ENCODE measurements around the gene INTS7. TPM values are rescaled to one million over a fixed set of nuclear protein-coding genes. Genes with fewer than 3 reads are reported as not detected.

The INTS7 gene
- total and polyA plus RNA-seq, 11 donors = 3.6 to 12.9 (median 9.1) TPM

DNA sequence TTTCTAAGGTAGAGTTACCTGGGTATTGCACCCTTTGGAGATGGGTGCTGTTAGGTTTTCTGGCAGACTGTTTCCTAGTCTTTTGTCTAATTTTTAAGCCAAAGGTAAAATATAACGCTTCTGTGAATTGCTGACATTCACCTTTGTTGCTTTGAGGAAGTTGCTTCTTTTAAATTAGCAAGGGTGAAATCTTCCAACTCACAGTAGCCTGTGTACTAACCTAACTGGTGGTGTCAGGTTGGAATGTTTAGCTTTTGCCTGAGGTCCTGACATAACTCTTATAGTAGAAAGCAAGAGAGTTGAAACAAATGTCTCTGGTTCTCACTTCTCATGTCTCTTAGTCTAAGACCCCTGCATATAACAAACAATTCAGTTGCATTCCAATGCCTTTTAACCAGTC is 143.6 kb downstream of the INTS7 start:
- TF ChIP-seq, protein P1, sequence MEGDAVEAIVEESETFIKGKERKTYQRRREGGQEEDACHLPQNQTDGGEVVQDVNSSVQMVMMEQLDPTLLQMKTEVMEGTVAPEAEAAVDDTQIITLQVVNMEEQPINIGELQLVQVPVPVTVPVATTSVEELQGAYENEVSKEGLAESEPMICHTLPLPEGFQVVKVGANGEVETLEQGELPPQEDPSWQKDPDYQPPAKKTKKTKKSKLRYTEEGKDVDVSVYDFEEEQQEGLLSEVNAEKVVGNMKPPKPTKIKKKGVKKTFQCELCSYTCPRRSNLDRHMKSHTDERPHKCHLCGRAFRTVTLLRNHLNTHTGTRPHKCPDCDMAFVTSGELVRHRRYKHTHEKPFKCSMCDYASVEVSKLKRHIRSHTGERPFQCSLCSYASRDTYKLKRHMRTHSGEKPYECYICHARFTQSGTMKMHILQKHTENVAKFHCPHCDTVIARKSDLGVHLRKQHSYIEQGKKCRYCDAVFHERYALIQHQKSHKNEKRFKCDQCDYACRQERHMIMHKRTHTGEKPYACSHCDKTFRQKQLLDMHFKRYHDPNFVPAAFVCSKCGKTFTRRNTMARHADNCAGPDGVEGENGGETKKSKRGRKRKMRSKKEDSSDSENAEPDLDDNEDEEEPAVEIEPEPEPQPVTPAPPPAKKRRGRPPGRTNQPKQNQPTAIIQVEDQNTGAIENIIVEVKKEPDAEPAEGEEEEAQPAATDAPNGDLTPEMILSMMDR (IDR thresholded peaks at IDR 0.05) = no peak
- no peak for TF ChIP-seq POLR2A (IDR thresholded peaks at IDR 0.05)
- no peak overlapping the region for H3K27ac ChIP-seq
- no peaks in the 10 kb centered on the region for H3K36me3 ChIP-seq
- ATAC-seq (no peak), DNase-seq (no peak)
- H3K9me3 ChIP-seq = no peaks in the 10 kb centered on the region
- no peaks in the 10 kb centered on the region for H3K4me1 ChIP-seq
- no peak overlapping the region for H3K4me3 ChIP-seq
- 80 to 92% (median 82%) methylated on average over 1 of the region's 1 CpG for WGBS, 4 donors
- intact Hi-C loops (cut with DNase I) = no loop called here
- peaks cover 0 to 8% (median 0%) of the 10 kb centered on the region in 9 donors for H3K27me3 ChIP-seq

Small RNA genes within 50 kb of the gene (microRNA-seq; reads per million reads assigned to microRNA genes)
- 0 reads per million in 4 donors for gene MIR3122

Other genes starting within 250 kb of the INTS7 start
- 10 to 100 TPM; 19.0 to 40.0 (median 30.9) TPM for gene LPGAT1, start 204.8 kb downstream of the INTS7 start, total RNA-seq
- 10 to 100 TPM in 1 of 2 donors, 1 to 10 TPM in 1; 5.6 to 11.7 TPM for gene LPGAT1, start 204.8 kb downstream of the INTS7 start, polyA plus RNA-seq
- 1 to 10 TPM in 1 of 9 donors, under 1 TPM in 7, not detected in 1; 0.20 to 6.2 (median 0.47) TPM for gene DTL, start 191 bp upstream of the INTS7 start, total RNA-seq
- under 1 TPM; 0.08 to 0.43 TPM for gene DTL, start 191 bp upstream of the INTS7 start, polyA plus RNA-seq
- 100 to 1,000 TPM in 1 of 9 donors, 10 to 100 TPM in 8; 52.0 to 102 (median 63.5) TPM for gene PPP2R5A, start 249.9 kb upstream of the INTS7 start, total RNA-seq
- 100 to 1,000 TPM in 1 of 2 donors, 10 to 100 TPM in 1; 44.7 to 108 TPM for gene PPP2R5A, start 249.9 kb upstream of the INTS7 start, polyA plus RNA-seq